HS-27A (cell line): ENCODE data around the gene RNF166.

Experiments
- DNase-seq: peaks from one replicate; pipeline ENCODE4 v3.0.0-alpha.2; 2012; ENCODE audit warnings: low read depth, missing footprints

RNF166 gene

DNA sequence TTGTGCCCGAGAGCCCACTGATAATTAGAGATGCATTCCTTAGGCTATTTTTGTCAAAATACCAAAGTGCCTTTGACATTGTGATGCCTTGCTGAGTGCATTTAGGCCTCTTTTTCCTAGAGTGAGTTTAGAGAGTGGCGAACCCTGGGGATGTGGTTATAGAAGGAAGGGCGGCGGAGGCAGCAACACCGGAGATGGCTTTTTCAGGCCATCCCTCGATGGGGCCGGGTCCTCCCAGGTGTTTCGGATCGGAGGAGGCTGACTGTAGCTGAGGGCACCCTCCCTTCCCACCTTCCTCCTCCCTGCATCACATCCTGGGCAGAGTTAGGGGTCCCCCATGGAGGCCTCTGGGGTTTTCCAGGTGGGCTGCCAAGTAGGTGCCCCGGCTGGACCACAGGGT is 13.3 kb downstream of the RNF166 start:
- no peak for DNase-seq

DNA sequence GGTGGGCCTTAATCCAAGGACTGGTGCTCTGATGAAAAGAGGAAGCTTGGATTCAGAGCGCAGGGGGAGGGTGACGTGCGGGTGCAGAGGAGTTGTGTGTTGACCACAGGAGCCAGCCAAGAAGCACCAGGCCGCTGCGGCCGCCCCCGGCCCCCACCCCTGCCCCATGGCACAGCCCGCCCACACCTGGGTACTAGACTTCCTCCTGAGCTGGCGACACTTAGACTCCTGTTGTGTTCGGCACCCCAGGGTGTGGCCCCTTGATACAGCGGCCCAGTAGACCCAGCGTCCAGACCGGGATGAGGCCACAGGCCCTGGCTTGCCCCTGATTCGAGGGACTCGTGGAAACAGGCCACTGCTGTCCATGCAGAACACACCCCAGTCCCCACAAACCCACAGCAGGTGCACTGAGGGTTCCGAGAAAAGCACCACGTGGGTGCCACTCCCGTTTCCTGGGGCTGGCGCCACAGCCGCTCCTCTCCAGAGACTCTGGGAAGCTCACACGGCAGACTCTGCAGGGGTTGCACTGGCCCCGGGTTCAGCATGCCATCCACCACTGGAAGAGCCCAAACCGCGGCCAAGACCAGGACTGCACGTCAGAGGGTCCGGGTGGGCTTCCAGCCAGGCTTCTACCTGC is 14.2 kb downstream of the RNF166 start:
- DNase-seq: no peak

DNA sequence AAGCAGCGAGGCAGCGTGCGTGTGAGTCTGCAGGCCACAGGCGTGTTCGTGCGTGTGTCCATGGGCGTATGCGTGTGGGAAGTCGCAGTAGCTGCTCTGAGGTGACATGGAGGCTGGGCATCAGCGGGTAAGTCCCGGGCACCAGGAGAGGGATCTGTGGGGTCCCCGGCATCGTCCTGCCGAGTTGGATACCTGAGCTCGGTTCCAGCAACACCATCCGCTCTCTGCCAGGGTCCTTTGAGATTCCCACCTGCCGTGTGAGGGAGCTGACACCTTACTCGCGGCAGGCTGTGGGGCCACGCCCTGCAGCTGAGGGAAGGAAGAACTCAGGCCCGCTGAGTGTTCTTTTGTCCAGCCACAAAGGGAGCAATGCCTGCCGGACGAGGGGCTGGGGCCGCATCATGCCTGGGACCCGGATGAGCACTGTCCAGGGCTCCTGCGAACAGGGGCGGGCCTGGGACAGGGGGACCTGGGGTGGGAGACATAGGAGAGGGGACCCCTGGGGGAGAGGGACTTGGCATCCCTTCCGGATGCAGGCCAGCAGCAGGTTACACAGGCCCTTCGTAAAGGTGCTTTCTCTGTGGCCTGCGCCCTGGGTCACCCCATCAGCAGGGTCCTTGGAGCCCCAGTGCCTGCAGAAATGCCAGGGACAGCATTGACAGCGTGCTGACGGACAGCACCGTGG is 14.9 kb downstream of the RNF166 start:
- DNase-seq: no peak

DNA sequence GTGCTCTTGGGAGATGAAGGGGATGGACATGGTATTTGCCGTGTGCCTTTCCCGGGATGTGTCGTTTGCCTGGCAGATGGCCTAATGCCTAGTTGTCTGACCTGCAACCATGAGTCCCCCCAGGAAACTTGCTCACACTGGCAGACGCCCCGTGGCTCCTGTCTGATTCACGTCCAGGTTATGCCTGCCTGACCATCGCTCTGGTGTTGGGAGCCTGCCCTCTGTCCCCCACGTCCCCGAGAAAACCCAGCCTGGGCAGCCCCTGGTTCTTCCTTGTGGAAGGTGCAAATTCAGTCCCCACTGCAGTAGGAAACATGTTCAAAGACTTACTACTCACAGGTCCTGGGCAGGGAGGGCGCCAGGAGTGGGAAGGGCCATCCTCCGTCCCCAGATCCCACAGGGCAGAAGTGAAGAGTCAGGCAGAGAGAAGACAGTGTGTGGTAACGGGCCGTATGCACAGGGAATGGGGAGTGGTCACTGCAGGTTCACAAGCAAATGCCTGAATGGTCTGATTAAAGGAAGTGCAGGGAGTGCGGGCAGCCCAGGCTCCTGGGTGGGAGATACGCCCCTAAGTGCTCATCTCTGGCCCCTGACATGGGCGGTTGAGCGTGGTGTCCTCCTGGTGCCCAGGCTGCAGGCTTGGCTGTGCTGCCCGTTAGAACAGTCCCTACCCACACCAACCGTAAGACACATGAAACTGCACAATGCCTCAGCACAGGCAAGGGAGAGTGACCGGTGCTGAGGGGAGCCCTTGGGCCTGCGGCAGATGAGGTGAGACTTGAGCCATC is 15.7 kb downstream of the RNF166 start:
- DNase-seq: no peak

DNA sequence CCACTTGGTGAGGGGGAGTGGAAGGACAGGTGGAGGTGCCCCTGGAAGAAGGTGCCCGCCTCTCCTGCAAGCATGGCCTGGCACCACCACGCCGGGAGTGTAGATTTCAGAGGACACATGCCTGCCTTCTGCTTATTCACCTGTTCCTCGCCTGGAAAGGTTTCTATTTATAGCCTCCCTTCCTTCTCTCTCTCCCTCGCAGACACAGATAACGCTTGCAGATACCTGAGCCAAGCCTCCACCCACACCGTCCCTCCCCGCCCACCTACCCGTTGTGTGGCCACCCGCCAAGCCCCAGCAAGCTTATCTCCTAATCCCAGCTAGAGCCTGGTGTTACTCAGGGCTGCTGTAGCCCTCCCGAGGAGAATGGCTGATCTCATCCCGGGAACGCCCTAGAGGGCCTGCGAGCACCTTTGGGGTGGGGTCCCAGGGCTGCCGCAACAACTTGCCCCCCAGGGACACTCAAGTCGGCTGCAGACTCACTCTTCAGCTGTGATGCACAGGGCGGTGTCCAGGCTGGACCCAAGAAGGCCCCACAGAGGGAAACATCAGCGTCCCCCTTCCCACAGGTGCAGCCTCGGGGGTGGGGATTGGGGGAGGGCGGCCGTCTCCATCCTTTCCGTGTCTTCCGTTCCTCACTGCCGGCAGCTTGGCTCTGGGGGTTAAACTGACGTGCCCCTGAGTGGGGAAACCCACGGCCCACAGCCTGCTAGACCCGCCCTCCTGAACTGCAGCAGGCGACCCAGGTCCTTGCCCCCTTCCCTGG is 18.0 kb downstream of the RNF166 start:
- no peak for DNase-seq

DNA sequence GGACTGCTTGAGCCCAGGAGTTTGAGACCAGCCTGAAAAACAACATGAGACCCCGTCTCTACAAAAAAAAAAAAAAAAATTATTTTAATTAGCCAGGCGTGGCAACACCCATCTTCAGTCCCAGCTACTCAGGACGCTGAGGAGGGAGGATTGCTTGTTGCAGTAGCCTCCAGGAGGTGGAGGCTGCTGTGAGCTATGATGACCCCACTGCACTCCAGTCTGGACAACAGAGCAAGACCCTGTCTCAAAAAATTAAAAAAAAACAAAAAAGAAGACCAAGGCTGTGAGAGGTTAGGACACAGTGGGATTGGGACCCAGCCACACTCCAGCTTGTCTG is 18.6 kb downstream of the RNF166 start:
- no peak for DNase-seq

DNA sequence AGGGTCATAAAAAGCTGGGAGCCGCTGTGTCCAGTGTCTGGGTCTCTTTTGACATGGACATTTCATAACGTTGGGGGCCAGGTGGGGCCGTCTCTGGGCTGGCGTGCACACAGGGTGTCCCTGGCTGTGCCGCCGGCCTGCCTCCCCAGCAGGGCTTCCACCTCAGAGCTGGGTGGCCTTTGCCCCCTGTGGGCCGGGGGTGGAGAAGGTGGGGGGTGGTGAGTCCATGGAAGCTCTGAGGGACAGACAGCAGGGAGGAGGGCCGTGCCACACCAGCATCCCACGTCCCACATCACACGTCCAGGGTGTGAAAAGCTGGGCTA is 19.0 kb downstream of the RNF166 start:
- DNase-seq: no peak

DNA sequence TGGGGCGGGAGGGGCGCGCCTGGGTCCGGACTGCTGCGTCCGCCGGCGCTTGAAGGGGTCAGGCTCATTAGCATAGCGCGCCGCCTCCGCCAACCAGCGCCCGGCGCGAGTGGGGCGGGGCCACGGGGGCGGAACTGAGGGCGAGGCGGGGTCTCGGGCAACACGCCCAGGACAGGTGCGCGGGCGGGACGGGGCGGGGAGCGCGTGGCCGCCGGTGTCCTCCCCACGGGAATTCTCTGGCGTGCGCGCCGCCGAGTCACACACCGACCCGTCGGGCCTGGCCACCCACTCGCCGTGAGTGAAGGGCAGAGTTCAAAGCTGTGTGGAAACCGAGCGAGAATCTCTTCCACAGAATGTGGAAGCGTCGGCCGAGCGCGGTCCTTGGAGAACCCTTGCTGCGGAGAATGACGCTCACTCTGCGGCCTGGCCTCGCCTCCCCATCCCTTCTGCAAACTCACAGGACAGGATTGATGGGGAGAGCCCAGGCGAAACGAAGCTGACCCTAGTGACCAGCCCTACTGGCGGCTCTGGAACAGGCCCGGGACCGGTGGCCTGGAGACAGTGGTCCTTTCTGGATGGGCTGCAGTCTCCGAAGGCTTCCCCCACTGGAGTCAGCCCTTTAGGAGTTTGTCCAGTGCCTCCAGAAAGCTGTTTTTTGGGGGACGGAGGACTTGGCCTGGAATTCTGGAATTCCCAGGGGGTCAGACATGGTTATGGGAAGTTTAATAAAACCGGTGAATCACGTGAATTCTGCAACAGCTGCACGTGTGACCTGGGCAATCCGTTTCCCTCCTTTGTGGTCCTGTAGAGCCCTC is 19.6 kb downstream of the RNF166 start, which contains the start of gene SNAI3:
TSS of gene SNAI3 (minus strand) at position 69 of the 815 bp plus-strand sequence. CDS start 101 bp downstream, outside the sequence.
- no peak for DNase-seq

DNA sequence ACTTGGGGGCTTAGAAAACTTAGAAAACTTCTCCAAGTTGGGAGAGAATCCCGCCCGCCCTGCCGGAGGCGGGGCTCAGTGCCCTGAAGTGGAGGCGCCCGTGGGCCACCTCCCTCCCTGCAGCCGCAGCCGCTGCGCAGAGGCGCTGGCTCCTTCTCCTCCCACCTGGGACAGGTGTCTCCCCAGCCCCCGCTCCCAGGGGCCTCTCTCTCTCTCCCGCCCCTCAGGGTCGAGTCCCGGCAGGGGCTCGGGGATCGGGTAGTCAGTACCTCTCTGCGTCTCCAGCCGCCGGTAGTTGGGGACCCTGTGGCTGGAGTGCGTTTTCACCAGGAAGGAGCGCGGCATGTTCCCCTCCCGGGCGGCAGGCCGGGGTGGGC is 20.2 kb downstream of the RNF166 start:
- DNase-seq: no peak

DNA sequence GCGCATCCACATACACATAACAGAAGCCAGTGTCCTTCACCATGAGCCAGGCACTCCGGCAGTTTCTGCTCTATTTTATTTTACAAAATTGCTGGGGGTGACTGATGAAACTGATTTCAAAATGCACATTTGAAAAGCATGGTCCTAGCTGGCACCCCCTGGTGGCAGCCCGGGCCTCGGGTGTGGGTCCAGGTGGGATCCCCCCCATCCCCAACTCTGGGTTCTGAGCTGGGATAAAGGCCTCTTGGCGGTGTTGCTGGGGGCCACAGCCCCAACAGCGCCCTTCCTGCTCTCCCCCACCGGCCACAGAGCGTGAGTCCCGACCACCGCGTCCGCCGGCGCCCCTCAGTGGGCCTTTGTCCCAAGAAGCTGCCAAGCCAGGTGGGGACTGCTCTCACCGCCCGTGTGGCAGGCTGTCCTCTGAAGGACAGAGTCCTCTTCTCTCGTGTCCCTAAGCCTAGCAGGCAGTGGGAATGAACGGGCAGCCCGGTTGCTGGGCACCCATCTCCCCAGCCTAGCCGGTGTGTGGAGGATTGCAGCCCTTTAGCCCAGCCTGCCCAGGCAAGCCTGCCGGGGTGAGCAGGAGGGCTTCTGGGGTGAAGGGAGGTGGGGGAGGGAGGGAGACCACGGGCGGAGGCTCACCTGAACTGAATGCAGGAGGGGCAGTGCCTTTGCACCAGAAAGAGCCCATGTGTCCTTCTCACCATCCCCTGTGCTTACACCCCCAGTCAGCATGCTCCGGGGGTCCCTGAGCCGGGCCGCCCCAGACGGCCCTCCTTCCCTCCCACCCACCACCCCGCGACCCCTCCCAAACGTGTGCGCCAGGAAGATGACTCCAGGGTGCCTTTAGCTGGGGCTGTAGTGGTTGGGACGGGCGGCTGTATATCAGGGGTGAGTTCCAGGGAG is 20.8 kb downstream of the RNF166 start:
- no peak for DNase-seq

DNA sequence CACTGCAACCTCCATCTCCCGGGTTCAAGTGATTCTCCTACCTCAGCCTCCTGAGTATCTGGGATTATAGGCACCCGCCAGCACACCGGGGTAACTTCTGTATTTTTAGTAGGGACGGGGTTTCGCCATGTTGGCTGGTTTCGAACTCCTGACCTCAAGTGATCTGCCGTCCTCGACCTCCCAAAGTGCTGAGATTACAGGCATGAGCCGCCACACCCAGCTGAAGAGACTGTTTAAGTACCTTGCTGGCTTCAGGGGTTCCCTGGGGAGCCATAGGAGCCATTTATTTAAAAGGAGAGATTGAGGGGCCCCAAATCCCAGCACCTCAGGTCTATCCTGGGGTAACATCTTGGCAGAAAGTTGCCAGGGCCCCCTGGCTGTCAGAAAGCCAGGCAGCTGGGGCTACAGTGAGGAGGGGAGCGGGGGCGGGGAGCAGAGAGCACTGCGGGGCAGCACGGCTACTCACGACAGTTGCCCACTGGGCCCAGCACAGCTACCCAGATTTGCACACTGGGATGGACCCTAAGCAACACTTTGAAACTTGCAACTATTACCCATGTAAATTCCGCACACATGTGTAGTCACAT is 21.5 kb downstream of the RNF166 start:
- no peak for DNase-seq

DNA sequence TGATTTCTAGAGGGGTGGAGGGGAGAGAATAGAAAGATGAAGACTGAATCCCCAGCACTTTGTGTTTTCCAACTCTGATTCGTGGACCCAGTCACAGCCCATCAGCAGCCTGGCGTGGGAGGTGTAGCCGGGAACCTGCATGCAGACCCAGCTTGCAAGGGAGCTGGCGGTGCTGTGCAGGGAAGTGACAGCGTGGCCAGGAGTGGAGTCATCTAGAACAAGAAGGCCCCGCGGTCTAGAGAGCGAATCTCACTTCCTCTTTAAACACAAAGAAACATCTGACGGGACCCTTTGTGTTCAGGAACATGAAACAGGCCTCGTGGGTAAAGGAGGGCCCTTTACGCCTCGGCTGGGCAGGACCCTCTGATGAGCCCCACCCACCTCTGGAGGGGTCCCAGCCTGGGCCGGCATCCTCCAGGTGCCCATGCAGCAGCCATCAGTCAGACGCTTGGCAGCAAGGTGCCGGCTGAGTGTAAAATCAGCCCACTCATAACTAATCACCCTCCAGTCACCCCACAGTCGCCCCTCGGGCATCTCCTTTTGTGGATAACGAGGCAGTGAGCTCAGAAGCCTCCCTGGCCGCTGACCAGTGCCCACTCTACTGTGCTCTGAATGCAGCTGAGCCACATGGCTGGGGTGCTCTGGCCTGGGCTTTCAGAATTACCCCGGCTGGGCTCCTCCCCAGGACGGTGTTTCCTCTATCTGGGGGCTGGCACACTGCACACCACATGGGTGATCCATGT is 24.3 kb downstream of the RNF166 start:
- DNase-seq: no peak

DNA sequence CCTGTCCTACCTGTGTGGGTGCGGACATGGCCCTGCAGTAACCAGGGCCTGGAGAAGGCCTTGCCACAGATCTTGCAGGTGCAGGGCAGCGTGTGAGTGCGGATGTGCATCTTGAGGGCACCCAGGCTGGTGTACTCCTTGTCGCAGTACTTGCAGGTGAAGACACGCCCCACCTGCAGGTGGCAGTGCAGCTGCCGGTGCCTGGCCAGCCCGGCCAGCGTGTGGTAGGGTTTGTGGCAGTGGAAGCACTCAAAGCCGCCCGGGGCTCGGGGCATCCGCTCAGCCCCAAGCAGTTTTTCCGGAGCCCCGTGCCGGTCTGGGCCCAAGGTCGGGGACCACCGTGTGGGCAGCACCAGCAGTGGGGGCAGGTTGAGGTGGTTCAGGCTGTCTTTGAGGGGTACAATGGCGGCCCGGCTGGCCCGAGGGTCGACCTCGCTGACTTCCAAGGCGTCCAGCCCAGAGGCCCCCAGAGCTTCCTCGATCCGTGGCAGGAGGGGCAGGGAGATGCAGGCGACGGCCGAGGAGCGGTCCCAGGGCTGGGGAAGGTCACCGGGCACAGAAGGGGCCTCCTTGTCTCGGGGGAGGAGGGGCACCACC is 25.0 kb downstream of the RNF166 start:
- DNase-seq: no peak

DNA sequence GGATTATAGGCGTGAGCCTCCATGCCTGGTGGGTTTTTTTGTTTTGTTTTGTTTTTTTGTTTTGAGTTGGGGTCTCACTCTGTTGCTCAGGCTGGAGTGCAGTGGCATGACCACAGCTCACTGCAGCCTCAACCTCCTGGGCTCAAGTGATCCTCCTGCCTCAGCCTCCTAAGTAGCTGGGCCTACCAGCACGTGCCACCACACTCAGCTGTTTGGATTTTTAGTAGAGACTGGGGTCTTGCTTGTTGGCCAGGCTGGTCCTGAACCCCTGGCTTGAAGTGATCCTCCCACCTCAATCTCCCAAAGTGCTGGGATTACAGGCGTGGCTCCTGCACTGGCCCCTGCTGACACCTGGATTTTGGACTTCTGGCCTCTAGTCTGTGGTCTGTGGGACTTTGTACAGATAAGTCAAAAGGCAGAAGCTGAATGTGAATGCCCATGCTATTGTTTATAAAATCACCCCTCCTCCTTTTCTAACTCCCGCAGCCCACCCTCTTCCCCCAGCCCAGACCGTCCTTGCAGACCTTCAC is 25.6 kb downstream of the RNF166 start:
- no peak for DNase-seq

DNA sequence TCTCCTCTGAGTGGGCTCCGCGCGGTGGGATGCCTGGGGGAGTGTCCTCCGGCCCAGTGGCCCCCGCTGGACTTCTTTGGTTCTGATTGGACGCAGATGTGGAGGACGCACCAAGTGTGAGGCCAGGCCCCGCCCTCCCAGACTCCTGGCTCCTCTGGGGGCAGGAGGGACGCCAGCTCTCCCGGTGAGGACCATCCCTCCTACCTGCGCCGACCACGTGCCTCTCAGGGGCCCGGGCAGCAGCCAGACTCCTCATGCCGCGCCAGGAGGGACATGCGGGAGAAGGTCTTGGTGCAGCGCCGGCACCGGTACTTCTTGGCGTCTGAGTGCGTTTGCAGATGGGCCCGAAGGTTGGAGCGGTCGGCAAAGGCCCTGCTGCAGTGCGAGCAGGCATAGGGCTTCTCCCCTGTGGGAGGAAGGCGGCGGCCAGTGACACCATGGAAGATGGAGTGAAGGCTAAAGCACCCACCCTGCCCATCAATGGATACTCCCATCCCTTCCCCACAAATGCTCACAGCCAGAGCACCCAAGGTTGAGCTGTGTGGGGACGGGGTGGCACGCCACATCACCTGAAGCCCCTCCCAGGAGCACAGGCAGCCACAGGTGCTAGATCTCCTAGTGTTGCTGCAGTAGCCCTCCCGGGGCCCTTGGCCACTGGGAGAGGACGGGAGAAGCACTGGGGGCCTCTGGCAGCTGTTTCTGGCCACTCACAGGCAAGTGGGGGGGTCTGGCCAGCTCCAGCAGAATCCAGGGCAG is 27.8 kb downstream of the RNF166 start:
- DNase-seq: no peak

DNA sequence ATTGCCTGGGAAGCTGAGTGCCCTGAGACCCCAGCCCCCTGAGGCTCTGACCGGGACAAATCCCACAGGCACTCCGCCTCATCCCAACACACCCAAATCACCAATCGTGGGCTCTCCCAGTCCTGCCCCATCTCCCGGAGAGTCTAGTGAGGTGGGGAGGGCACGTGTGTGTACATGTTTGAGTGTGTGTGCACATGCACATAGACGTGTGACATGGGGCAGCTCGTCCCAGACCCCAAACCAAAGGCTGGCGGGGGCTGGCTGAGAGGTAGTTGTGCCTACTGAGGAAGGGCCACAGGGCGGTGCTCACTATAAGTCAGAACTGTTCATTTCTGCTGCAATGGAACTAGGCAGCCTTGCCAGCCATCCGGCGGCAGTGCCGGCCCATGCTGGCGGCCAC is 28.5 kb downstream of the RNF166 start:
- DNase-seq: no peak

DNA sequence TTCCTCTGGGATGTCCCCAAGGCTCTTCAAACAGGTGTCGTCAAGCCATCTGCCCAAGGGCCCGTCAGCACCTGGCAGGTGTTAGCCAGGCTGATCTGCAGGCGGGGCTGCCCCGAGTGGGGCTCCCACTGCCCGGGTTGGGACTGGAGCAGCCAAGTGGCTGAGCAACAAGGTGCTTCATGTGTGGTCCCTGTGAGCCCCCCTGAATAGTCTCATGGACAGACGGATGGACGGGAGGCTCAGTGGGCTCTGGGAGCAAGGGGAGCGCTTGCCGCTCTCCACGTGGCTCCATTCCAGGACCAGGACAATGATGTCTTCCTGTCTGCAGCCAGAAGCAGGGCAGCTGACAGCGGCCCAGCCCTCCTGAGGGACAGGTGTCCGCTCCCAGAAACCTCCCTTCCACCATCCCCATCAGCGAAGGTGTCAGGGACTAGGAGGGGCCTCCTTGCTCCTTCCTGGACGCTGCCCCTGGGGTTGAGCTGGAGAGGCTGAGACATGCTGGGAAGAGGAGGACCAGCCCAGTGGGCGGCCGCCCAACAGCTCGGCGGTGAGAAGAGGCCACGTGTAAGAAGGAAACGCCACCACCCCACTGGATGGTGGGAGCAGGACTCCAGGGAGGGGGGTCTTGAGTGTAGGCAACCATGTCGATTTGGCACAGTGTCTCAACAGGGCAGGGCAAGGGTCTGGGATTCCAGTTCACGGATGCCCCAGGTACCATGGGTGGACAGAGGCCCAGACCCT is 29.5 kb downstream of the RNF166 start:
- DNase-seq: no peak
